Myocyte (in vitro differentiated cells): ENCODE measurements around the gene PLOD1. TPM values are rescaled to one million over a fixed set of nuclear protein-coding genes. Genes with fewer than 3 reads are reported as not detected.

Experiments
- DNase-seq: peaks from one replicate; pipeline ENCODE4 v3.0.0-alpha.2; 2012; ENCODE audit warnings: low read depth
- total RNA-seq: library from RNA; depleted of rRNA; stranded (reverse); fragments of >200 nt; gene quantifications from 2 replicates; pipeline ENCODE4 v1.2.3, GENCODE V29; 2014

Gene PLOD1
- total RNA-seq, 1 donor from 2014 or later, result 152 TPM

DNA sequence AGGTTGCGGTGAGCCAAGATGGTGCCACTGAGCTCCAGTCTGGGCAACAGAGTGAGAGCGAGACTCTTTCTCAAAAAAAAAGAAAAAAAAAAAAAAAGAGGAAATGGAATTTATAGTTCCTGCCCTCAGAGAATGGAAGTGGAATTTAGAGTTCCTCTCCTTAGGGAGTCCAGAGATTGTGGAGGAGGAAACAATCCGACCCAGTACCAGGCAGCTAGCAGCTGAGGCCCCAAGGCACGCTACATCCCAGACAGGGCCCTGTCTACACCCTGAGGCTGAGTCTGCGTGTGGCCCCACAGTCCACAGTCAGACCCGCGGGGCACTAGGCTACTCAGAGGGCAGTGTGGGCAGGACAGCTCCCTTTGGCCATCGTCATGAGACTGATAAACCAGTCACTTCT, 43.8 kb downstream of the PLOD1 start:
- DNase-seq, result no peak

DNA sequence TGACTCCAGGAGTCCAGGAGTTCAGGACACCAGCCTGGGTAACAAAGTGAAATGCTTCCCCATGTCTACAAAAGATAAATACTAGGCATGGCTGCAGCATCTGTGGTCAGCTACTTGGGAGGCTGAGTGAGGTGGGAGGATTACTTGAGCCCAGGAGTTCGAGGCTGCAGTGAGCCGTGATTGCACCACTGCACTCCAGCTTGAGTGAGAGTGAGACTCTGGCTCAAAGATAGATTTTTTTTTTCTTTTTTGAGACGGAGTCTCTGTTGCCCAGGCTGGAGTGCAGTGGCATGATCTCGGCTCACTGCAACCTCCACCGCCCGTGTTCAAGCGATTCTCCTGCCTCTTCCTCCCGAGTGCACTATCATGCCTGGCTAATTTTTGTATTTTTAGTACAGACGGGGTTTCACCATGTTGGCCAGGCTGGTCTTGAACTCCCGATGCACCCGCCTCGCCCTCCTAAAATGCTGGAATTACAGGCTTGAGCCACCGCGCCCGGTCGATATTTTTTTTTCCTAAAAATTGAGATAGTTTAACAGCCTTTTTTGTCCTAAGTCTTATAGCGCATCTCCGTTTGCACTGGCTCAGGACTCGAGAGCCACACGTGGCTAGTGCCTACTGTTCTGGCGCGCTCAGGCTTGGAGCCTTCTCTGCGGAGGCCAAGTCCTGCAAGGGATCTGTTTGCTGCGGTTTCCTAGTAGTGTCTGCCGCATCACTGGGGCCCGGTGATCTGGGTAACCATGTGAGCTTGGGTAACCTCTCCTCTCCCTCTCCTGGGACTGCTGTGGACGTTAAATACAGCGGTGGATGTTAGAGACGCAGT, 44.7 kb downstream of the PLOD1 start:
- no peak for DNase-seq

DNA sequence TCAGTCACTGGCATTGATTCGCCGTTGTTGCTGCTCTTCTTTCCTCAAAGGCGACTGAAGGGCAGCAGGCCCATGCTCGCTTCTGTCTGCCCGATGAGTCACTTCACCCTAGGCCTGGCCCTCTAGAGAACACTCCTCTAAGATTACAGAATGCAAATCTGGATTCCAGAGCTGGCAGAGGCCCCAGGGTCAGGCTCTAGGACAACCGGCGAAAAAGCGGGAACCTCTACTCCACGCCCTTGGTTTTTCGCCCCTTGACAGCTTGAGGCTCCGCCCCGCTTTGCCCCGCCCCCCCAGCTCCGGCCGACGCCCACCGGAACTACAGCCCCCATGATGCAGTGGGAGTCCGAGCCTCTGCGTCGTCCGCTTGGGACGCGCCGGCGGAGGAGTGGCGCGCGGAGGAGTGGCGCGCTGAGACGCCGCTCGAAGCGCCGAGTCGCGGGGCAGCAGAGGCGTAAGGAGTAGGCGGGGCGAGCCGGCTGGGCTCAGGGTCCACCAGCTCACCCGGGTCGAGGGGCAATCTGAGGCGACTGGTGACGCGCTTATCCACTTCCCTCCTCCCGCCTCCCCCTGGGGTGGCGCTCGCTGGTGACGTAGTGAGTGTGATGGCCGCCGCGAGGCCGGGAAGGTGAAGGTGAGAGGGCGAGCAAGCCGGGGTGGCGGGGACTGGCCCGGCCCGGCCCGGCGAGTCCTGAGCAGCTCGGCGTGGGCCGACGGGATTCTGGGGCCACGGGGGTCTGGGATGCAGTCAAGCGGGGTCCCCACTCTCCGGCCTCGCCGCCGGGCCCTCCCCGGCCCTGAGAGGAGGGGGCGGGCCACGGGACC, 45.5 kb downstream of the PLOD1 start, which contains the start of gene MFN2:
Gene MFN2 (plus strand): TSS at position 594 of the 825 bp plus-strand sequence. CDS start 8,725 bp downstream, outside the sequence.
- peak; percentile 98 for DNase-seq

DNA sequence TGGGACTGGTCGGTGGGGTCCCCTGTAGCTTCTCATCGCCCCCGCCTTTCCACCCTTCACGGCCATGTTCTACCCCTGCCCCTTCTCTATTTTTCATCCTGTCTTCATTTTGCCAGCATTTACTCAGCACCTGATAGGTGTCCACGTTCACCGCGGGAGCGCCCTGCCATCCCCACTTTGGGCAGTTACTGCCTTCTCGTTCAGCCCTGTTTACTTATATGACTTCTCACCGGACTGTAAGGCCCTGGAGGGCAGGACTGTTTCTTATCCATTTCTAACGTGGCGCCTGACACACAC, 46.1 kb downstream of the PLOD1 start:
- DNase-seq, result no peak

DNA sequence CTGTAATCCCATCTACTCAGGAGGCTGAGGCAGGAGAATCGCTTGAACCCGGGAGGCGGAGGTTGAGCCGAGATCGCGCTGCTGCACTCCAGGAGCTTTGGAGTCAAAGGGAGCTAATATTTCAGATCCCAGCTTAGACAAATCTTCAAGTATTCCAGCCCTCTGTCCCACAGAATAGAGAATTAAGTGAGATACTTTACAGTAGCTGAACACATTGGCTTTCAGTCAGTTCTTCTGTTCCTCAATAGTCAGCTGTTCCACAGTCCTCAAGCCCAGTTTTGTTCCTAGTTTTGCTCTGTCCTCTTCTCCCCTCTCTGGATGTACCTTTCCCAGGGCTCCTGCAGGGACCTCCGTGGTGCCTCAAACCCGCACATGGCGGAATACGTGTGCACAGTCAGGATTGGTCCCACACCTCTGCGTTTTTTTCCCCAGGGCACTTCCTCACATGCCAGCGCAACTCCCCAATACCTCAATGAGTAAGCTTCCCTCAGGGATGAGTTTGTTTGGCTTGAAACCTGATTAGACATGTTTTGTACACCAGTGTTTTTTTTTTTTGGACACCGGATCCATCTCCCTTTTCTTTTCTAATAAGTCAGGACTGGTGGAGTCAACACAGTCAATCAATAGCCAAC, 47.0 kb downstream of the PLOD1 start:
- DNase-seq, result no peak

DNA sequence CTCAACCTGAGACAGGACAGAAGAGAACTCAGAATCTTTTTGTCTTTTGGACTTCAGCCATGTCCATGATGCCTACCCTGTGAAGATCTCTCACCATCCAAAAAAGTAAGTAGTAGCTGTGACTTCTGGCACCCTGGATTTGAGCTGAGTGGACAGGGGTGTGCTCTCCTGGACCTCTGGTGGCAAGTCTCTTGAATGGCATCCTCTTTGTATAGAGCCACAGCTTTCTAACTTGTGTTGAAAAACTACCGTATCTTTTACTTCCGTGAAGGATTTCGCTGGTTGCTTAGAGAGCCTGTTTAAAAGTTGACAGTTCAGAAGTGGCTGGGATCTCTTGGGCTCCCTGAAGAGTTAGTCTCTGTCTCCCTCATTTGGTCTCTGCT, 47.5 kb downstream of the PLOD1 start:
- no peak for DNase-seq

DNA sequence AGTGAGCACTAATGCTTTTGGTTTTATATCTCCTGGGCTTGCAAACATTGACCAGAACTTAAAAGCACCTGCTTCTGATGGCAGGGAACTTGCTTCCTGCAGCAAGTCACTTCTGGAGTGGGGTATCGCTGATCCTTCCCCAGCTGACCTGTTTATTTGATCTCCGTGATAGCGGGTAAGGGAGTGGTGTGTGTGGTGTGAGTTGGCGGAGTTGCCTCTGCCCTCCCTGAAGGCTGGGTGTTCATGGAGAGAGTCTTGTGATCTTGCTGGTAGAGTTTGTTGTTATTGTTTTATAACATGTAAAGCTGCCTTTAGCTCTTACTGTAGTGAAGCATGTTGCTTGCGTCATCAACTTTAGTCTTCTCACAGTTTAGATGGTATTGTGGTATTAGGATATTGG, 49.6 kb downstream of the PLOD1 start:
- no peak for DNase-seq

DNA sequence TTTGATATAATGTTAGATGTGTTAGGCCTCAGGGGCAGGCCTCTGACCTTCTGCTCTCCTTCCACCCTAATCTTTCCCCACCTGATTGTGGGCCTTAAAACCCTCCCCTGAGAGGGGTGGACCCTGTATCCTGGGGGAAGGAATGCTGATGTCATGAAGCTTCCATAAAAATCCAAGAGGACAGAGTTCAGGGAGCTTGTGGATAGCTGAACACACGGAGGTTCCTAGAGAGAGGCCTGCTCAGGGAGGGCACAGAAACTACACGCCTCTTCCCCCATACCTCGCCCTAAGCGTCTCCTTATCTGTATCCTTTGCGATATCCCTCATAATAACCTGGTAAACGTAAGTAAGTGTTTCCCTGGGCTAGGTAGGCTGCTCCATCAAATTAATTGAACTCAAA, 50.1 kb downstream of the PLOD1 start:
- no peak for DNase-seq

DNA sequence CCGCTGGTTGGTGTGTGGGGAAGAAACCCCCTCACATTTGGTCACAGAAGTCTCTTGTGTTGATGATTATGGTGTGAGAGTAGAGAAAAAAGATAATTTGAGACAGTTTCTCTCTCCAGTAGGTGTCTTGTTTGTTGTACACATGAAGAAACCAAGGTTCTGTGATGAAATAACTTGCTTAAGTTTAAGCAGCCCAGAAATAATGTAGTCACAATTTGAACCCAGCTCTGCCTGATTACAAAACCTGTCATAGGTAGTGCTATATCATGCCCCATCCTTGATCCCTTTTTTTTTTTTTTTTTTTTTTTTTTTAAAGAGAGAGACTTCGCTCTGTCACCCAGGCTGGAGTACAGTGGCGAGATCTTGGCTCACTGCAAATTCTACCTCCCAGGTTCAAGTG, 50.7 kb downstream of the PLOD1 start:
- no peak for DNase-seq

DNA sequence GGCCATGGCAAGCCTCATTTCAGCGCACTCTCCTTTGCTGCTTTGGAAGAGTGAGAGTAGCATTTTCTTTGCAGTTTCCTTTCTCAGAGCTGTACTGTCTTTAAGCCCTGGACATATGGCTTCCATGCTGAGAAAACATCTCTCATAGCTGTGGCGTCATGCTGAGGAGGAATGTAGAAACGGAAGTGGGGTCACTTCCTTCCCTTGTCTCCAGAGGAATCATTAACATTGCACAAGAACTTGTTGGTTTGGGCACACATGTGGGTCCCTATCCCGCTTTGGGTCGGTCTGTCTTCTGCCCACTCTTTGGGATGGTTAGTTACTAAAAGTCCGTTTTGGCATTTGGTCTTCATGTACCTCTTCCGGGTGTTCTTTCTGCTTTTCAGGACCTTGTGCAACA, 51.3 kb downstream of the PLOD1 start:
- no peak for DNase-seq

DNA sequence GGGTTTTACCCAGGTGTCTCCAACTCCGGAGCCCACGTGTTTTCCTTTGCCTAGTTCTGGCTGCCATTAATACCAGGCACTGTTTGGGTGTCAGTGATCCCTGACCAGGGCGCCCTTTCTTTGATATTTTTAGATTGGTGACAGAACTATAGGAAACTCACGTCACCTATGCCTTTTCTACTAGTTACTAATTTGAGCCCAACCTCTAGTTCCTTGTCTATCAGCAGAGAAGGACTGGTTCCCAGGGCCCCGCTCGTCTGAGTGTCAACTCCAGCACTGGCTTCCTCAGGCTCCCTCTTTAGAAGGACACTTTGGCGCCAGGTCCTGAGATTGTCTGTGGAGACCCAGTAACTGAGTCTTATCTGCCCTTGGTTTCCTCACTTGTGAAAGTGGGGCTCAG, 55.2 kb downstream of the PLOD1 start:
- DNase-seq, result no peak

DNA sequence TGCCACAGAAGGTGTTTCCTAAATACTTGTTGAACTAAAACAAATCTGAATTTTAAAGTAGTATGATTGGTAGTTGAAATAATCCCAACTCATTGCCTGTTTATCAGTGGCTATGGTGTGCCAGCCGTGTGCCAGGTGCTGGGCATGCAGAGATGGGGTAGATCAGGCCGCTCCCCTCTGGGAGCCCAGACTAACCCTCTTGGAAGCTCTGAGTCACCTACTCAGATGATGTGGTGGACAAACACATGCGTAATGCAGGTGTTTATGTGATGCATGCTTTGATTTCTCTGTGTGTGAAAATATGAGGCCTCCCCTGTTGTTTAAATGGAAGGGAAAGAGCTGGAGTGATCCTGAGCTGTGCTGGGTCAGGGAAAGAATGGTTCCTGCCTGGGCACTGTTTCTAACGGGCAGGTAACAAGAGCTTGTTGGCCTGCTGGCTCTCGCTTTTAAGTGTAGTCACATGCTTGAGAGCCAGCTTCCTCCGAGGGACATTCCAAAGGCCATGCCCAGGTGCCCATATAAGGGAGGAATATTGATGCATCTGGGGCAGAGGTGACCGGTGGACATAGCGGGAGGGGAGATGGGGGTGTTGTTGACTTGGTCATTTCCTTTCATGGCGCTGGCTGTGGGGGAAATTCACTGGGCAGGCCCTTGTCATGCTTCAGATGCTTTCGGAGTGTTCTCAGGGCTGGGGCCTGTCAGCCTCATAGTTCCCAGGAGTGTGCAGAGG, 56.0 kb downstream of the PLOD1 start:
- DNase-seq, result no peak

DNA sequence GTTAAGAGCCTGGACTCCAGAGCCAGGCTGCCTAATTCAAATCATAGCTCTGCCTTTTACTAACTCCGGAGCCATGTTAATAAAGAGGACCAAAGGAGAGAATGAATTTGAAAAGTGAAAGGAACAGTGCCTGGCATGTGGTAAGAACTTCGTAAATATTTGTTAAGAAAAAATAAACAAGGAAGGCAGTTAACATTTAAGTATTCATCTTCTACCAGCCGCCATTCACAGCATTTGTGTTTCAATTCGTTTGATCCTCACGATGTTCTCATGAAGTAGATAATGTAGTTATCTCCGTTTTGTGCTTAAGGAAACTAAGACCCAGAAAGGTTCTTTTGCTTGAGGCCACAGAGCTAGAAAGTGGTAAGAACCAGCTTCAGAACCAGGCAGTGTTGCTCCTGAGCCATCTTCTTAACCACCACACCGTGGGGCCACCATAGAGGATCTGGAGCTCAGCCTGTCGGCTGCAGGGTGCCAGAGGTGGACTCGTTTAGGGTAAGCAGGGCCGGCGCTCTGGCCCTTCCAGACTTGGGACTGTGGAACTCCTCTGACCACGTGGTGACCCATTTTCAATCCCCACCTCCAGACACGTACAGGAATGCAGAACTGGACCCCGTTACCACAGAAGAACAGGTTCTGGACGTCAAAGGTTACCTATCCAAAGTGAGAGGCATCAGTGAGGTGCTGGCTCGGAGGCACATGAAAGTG, 57.6 kb downstream of the PLOD1 start:
- DNase-seq, result no peak

DNA sequence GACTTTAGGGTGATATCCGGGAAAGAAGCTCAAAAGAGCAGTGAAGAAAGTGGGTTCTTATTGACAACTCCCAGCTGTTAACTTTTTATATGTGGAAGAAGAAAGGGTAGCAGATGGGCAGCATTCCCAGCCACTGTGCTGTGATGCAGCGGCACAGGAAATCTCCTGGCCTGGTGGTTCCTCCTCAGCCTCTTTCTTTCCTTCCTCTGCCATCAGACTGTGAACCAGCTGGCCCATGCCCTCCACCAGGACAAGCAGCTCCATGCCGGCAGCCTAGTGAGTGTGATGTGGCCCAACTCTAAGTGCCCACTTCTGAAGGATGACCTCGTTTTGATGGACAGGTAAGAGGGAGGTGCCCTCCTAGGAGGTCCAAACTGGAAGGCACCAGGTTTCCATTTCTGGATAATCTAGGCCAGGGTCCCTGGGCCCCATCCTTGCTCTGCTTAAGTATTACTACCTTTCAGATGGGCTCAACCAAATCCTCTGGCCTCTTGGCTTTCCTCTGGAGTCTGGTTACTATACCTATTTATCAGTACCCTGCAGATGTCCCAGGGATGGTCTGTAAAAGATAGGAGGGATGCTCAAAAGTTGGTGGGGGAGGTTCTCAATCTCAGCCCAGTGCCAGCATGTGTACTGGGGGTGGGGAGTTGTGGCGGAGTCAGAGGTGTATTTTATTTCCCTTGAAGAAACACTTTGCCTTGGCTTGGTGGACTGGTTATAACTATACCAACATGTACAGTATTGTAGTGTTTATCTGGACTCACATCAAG, 62.7 kb downstream of the PLOD1 start:
- no peak for DNase-seq

DNA sequence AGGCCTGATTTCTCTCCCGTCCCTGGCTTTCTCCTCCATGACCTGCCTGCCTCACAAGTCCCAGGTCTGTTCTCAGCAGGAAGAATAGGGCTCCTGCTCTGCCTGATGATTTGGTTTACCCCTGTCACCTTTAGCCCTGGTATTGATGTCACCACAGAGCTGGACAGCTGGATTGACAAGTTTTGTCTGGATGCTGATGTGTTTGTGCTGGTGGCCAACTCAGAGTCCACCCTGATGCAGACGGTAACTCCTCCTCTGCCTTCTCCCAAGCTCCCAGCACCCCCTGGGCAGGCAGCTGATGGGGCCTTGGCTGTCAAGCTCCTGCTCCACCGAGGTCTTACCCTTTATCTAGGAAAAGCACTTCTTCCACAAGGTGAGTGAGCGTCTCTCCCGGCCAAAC, 64.1 kb downstream of the PLOD1 start:
- no peak for DNase-seq

DNA sequence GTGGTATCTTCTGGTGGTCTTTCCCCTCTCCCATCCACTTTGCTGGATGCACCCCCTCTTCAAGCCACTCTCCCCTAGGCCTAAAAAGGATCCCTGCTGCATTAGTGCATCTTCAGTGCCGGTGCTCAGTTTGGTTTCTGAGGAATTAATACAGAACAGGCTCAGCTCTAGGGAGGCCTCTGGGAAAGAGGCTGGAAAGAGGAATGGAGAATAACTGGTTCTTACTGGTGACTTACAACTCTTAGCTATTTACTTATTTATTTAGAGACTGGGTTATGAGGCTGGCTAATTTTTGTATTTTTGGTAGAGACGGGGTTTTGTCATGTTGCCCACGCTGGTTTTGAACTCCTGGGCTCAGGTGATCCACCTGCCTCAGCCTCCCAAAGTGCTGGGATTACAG, 64.7 kb downstream of the PLOD1 start:
- no peak for DNase-seq

DNA sequence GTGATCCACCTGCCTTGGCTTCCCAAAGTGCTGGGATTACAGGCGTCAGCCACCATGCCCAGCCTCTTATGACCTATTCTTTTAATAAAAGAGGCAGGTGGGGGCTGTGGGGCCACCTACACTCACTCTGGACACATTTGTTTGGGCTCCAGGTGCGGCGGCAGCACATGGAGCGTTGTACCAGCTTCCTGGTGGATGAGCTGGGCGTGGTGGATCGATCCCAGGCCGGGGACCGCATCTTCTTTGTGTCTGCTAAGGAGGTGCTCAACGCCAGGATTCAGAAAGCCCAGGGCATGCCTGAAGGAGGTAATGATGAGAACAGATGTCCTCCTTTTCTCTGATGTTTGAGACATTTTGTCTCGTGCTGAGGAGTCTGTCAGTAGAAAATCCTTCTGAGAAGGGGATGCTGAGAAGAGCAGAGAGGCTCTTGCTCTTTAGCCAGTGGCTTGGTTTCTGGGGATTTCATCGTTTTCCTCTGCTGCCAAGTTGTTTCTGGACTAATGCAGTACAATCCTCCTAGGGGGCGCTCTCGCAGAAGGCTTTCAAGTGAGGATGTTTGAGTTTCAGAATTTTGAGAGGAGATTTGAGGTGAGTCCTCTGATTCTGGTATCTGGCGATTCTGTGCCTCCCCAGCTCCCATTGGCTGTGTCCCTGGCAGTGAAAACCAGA, 66.9 kb downstream of the PLOD1 start:
- peak; percentile 53 for DNase-seq

DNA sequence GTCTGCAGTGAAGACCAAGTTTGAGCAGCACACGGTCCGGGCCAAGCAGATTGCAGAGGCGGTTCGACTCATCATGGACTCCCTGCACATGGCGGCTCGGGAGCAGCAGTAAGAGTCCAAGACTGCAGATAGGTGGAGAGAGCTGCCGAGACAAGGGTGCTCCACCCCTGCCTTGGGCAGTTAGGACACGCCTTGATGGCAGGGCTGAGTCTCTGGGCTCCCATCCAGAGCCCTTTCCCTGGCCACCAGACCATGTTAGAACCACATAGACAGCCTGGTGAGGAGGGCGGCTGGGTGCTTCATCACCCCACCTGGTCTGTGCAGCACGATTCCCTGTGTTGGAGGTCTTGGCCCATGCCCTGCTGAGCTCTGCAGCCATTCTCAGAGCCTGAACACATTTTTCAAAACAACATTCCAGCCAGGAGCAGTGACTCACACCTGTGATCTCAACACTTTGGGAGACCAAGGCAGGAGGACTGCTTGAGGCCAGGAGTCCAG, 67.5 kb downstream of the PLOD1 start:
- DNase-seq, result no peak

DNA sequence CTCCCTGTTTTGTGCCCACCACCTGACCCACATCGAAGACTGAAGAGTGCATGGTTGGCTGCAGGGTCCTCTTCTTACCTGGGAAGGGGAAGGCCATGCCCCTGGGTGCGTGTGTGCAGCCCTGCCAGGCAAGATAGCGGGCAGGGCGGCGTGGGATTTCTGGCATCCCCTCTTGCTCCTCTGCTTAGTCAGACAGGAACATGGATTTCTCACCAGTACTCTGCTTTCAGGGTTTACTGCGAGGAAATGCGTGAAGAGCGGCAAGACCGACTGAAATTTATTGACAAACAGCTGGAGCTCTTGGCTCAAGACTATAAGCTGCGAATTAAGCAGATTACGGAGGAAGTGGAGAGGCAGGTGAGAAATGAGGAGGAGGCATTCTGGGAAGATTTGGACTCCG, 69.2 kb downstream of the PLOD1 start:
- no peak for DNase-seq
